Right atrium auricular region (tissue), 2 donors: ENCODE measurements around the gene FLACC1. TPM values are rescaled to one million over a fixed set of nuclear protein-coding genes. Genes with fewer than 3 reads are reported as not detected.

Experiments used
- DNase-seq: peaks from one replicate; pipeline ENCODE4 v3.0.0-alpha.2; 2019; ENCODE audit warnings: low spot score
- H3K27ac ChIP-seq, 2 donors: fragments of 200-600 bp; sonication (generic); 1 replicate in 1 of 2; 2 replicates in 1 of 2; pipeline ENCODE4 v1.5.1; 2016 to 2019
- H3K27me3 ChIP-seq, 2 donors: fragments of 200-600 bp; sonication (generic); one replicate each; pipeline versions ENCODE4 v1.5.1 to v1.6.0; 2017 to 2019
- H3K36me3 ChIP-seq: fragments of 200-600 bp; sonication (generic); one replicate; pipeline ENCODE4 v1.5.1; 2016
- H3K4me1 ChIP-seq, 2 donors: fragments of 200-600 bp; sonication (generic); one replicate each; pipeline versions ENCODE4 v1.5.1 to v1.6.0; 2017 to 2019
- H3K4me3 ChIP-seq, 2 donors: fragments of 200-600 bp; sonication (generic); 1 replicate in 1 of 2; 2 replicates in 1 of 2; pipeline ENCODE4 v1.5.1; 2017 to 2019; ENCODE audit warnings: mild to moderate bottlenecking in 1 of 2, moderate library complexity in 1 of 2
- H3K9me3 ChIP-seq, 2 donors: fragments of 200-600 bp; sonication (generic); one replicate each; pipeline ENCODE4 v1.5.1; 2019
- total RNA-seq, 2 donors: library from RNA; depleted of rRNA; stranded (reverse); fragments of >200 nt; gene quantifications; one replicate each; pipeline ENCODE4 v1.1.0, GENCODE V29; 2016
- TF ChIP-seq, protein P1 (sequence below), 2 donors: fragments of 200-600 bp; sonication (generic); IDR thresholded peaks; one replicate each; pipeline ENCODE4 v1.5.1; 2019; ENCODE audit warnings: antibody characterized with exemption in 2 of 2

Gene FLACC1
- total RNA-seq, 2 donors from 2014 or later: 6.2 to 7.5 TPM

DNA sequence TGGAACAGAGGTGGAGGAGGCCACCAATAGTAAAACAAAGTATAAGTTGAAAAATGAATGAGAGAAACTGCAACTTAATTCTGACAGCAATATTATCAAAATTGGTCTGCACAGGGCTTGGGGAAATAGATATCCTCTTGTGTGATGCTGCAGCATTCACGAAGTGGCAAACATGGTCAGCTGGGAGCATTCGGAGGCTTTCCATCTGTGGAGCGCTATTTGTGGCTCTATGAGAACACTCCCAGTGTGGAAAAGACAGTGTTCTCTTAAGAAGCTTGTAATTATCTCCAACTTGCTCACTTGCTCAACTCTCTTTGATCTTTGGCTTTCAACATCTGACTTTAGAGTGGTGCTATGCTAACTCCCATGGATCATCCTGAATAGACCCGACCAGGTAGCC lies 3.1 kb upstream of the FLACC1 start:
- Histone ChIP-seq H3K27me3 (no peaks in the 10 kb centered on the region), H3K9me3 (no peaks in the 10 kb centered on the region), H3K27ac (no peak overlapping the region), H3K4me1 (peaks cover 0 to 24% of the 10 kb centered on the region in 2 donors), H3K36me3 (peaks cover 33% of the 10 kb centered on the region), H3K4me3 (no peak overlapping the region)
- TF ChIP-seq, protein P1, sequence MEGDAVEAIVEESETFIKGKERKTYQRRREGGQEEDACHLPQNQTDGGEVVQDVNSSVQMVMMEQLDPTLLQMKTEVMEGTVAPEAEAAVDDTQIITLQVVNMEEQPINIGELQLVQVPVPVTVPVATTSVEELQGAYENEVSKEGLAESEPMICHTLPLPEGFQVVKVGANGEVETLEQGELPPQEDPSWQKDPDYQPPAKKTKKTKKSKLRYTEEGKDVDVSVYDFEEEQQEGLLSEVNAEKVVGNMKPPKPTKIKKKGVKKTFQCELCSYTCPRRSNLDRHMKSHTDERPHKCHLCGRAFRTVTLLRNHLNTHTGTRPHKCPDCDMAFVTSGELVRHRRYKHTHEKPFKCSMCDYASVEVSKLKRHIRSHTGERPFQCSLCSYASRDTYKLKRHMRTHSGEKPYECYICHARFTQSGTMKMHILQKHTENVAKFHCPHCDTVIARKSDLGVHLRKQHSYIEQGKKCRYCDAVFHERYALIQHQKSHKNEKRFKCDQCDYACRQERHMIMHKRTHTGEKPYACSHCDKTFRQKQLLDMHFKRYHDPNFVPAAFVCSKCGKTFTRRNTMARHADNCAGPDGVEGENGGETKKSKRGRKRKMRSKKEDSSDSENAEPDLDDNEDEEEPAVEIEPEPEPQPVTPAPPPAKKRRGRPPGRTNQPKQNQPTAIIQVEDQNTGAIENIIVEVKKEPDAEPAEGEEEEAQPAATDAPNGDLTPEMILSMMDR (IDR thresholded peaks at IDR 0.05): no peak
- no peak for DNase-seq

DNA sequence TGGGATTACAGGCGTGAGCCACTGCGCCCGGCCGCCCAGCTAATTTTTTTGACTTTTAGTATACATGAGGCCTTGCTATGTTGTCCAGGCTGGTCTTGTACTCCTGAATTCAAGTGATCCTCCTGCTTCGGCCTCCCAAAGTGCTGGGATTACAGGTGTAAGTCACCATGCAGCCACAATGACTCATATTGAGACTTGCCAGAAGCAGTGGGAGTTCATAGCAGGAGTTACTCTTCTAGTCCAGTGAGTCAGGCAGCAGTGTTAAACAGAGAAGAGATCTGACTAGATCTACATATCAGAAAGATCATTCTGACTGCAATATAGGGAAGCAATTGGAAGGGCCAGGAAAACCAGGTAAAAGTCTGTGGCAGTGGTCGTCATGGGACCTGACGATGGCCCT lies 1.5 kb upstream of the FLACC1 start:
- no peaks in the 10 kb centered on the region for H3K9me3 ChIP-seq
- DNase-seq: no peak

DNA sequence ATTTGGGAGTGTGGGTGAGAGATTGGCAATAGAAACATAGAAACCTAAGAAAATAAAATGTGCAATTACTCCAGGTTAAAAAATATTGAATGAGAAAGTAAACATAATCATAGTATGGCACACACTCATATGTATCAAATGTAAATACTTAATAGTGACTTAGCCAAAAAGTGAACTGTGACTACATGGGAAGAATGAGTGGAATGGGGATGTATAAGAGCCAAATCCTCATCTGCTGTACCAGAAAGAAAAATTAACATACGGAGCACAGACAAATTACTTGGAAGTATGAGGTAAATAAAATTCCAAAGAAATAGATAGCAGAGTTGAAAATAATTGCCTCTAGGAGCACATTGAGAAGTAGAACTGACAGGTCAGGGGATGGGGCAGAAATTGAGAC lies 4.0 kb downstream of the FLACC1 start:
- H3K4me1 ChIP-seq: peaks cover 0 to 24% of the 10 kb centered on the region in 2 donors
- no peaks in the 10 kb centered on the region for H3K9me3 ChIP-seq
- no peak for DNase-seq
- peaks cover 19% of the 10 kb centered on the region for H3K36me3 ChIP-seq
- H3K4me3 ChIP-seq: no peak overlapping the region
- TF ChIP-seq, protein P1 (IDR thresholded peaks at IDR 0.05): no peak
- H3K27me3 ChIP-seq: no peaks in the 10 kb centered on the region
- no peak overlapping the region for H3K27ac ChIP-seq

More for the DNA sequence above, 1.5 kb upstream of the FLACC1 start:
- H3K4me3 ChIP-seq: no peak overlapping the region
- H3K36me3 ChIP-seq: peaks cover 26% of the 10 kb centered on the region
- no peaks in the 10 kb centered on the region for H3K27me3 ChIP-seq
- peaks cover 0 to 24% of the 10 kb centered on the region in 2 donors for H3K4me1 ChIP-seq
- TF ChIP-seq, protein P1 (IDR thresholded peaks at IDR 0.05): no peak
- H3K27ac ChIP-seq: no peak overlapping the region

DNA sequence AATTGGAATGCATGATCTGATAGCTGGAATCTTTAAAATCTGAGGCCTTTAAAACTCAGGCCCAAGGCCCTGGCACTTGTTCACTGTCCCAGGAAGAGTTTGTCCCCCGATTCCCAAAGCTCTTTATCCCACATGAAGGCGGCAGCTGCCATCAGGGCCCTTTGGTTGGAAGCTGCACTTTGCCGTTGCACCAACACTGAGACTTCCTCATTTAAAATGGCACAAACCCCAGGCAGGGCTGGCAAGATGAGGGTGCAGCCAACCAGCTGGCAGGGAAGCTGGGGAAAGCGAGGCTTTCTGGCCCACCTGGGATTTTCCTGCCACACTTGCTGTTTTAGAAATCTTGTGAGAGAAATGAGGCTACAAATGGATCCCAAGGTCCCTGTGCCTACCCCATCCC lies 6.3 kb downstream of the FLACC1 start:
- Histone ChIP-seq H3K27me3 (no peaks in the 10 kb centered on the region), H3K4me1 (peaks cover 0 to 10% of the 10 kb centered on the region in 2 donors), H3K9me3 (no peaks in the 10 kb centered on the region), H3K27ac (no peak overlapping the region), H3K4me3 (no peak overlapping the region), H3K36me3 (peaks cover 33% of the 10 kb centered on the region)
- TF ChIP-seq, protein P1 (IDR thresholded peaks at IDR 0.05): no peak
- DNase-seq: no peak

DNA sequence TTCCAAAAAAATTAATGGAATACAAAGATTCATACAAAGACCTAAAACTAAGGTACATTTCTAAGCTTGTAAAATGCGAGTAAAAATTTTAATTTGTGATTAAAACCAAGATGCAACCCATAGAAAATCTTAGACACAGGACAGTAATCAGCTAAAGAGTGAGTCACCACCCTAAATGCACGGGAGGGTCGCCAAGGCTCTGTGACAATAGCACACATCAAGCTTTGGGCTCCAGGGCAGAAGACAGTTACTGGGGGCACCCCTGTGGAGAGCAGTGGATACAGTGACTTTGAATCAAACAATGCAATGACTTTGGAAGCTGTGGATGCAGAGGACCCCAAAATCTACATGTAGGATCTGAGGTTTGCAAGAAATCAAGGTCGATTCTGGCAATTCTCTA lies 7.5 kb downstream of the FLACC1 start:
- Histone ChIP-seq H3K27me3 (no peaks in the 10 kb centered on the region), H3K4me3 (no peak overlapping the region), H3K36me3 (peaks cover 36% of the 10 kb centered on the region), H3K4me1 (peaks cover 0 to 5% of the 10 kb centered on the region in 2 donors), H3K27ac (no peak overlapping the region), H3K9me3 (no peaks in the 10 kb centered on the region)
- no peak for DNase-seq
- TF ChIP-seq, protein P1 (IDR thresholded peaks at IDR 0.05): no peak

DNA sequence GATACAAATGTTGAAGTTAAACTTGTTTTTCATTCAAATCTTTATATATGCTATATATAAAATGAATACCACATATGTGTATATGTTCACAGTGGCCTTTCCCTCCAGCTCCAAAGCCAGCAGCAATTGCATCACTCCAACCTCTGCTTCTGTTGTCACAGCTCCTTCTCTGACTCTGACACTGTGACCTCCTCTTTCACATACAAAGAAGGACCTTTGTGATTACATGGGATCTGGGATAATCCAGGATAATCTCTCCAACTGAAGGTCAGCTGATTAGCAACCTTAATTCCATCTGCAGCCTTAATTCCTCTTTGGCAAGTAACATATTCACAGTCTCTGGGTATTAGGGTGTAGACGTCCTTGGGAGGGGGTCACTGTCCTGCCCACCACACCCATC lies 8.4 kb downstream of the FLACC1 start:
- TF ChIP-seq, protein P1 (IDR thresholded peaks at IDR 0.05): no peak
- H3K27ac ChIP-seq: no peak overlapping the region
- H3K4me1 ChIP-seq: peaks cover 0 to 5% of the 10 kb centered on the region in 2 donors
- peaks cover 36% of the 10 kb centered on the region for H3K36me3 ChIP-seq
- H3K4me3 ChIP-seq: no peak overlapping the region
- H3K9me3 ChIP-seq: no peaks in the 10 kb centered on the region
- no peak for DNase-seq
- no peaks in the 10 kb centered on the region for H3K27me3 ChIP-seq
